ENCODE measurements around the gene PYGB.

DNA sequence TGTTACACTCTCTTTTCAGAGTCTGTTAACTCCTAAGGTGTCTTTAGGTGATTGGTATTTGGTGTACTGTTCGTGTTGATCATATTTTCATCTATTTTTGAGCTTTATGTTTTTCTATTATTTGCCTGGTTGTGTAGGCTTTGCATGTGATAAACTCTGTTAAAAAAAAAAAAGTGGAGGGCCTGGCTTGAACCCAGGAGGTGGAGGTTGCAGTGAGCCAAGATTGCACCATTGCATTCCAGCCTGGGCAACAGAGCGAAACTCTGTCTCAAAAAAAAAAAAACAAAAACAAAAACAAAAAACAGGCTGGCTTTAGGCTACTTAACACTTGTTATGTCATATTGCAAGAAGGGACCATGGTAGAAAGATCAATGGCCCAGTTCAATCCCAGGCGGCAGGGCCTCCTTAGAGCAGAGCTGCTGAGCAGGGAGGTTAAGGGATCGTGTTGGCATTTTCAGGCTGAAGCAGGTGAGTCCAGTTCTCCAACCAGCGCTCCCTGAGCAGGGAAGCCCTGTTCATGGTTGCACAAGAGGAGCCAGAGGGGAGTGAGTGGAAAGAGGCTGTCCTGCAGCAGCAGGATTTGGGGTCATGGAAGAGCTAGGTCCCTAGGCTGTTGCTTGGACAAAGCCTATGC, 8.5 kb downstream of the PYGB start:
- TF ChIP-seq, protein P1, sequence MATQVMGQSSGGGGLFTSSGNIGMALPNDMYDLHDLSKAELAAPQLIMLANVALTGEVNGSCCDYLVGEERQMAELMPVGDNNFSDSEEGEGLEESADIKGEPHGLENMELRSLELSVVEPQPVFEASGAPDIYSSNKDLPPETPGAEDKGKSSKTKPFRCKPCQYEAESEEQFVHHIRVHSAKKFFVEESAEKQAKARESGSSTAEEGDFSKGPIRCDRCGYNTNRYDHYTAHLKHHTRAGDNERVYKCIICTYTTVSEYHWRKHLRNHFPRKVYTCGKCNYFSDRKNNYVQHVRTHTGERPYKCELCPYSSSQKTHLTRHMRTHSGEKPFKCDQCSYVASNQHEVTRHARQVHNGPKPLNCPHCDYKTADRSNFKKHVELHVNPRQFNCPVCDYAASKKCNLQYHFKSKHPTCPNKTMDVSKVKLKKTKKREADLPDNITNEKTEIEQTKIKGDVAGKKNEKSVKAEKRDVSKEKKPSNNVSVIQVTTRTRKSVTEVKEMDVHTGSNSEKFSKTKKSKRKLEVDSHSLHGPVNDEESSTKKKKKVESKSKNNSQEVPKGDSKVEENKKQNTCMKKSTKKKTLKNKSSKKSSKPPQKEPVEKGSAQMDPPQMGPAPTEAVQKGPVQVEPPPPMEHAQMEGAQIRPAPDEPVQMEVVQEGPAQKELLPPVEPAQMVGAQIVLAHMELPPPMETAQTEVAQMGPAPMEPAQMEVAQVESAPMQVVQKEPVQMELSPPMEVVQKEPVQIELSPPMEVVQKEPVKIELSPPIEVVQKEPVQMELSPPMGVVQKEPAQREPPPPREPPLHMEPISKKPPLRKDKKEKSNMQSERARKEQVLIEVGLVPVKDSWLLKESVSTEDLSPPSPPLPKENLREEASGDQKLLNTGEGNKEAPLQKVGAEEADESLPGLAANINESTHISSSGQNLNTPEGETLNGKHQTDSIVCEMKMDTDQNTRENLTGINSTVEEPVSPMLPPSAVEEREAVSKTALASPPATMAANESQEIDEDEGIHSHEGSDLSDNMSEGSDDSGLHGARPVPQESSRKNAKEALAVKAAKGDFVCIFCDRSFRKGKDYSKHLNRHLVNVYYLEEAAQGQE (IDR thresholded peaks at IDR 0.05; ENCODE audit: insufficient read depth in 1 of 2, low read depth in 2 of 2, low read length in 2 of 2), result no peak
- TF ChIP-seq TAF1 (IDR thresholded peaks at IDR 0.05; ENCODE audit: borderline replicate concordance, insufficient read depth, low read length), result no peak

Data from PFSK-1 (cell line).